Calu3 (cell line): ENCODE measurements around the gene SNX15. TPM values are rescaled to one million over a fixed set of nuclear protein-coding genes. Genes with fewer than 3 reads are reported as not detected.
A peak's percentile ranks its signal among the peaks of the same experiment; 100 is the strongest.
"Not testable (repeated sequence)": the region's sequence is repeated elsewhere in the genome, so short reads cannot be mapped to it uniquely, and the experiment has no call there.

ENCODE experiments used
- Bru-seq: library from RNA; stranded (reverse); fragments of 400-500 nt; gene quantifications from one replicate; lab custom pipeline; 2021; lab: Mats Ljungman, UMichigan
- BruChase-seq, 2 experiments: library from RNA; stranded (reverse); fragments of 400-500 nt; gene quantifications; one replicate each; lab custom pipeline; 2021; lab: Mats Ljungman, UMichigan
- BruUV-seq: library from RNA; stranded (reverse); fragments of 400-500 nt; replicated peaks from 2 replicates; lab custom pipeline; 2021; lab: Mats Ljungman, UMichigan
- CTCF ChIA-PET: fragments of 300-600 bp; sonication (Branson Sonifier 250); formaldehyde crosslinking; loops from one replicate; lab custom pipeline; 2022; ENCODE audit warnings: antibody characterized with exemption; lab: Charles Lee
- DNase-seq: peaks from one replicate; pipeline ENCODE4 v3.0.0; 2022
- H3K27ac Mint-ChIP-seq: one replicate; pipeline ENCODE4 v1.8.0; 2022; ENCODE audit warnings: mixed read lengths; ENCODE audit not compliant: unreplicated experiment
- H3K27me3 Mint-ChIP-seq: one replicate; pipeline ENCODE4 v1.8.0; 2022; ENCODE audit warnings: mixed read lengths; ENCODE audit not compliant: unreplicated experiment
- H3K36me3 Mint-ChIP-seq: one replicate; pipeline ENCODE4 v1.8.0; 2022; ENCODE audit warnings: mild to moderate bottlenecking, moderate library complexity, mixed read lengths; ENCODE audit not compliant: insufficient read depth, unreplicated experiment
- H3K4me1 Mint-ChIP-seq: one replicate; pipeline ENCODE4 v1.8.0; 2022; ENCODE audit warnings: mild to moderate bottlenecking, low read depth, mixed read lengths; ENCODE audit not compliant: unreplicated experiment
- H3K4me3 Mint-ChIP-seq: one replicate; pipeline ENCODE4 v1.8.0; 2022; ENCODE audit warnings: mild to moderate bottlenecking, low read depth, moderate library complexity, mixed read lengths; ENCODE audit not compliant: unreplicated experiment
- H3K9me3 Mint-ChIP-seq: one replicate; pipeline ENCODE4 v1.8.0; 2022; ENCODE audit warnings: low read depth, mixed read lengths; ENCODE audit not compliant: unreplicated experiment
- CTCF ChIP-seq: fragments of 200-600 bp; IDR thresholded peaks from one replicate; pipeline ENCODE4 v1.8.0; 2022; ENCODE audit warnings: antibody characterized with exemption; ENCODE audit not compliant: unreplicated experiment
- intact Hi-C: fragments of 100-400 bp; cut with micrococcal nuclease; formaldehyde crosslinking; loops from one replicate; pipeline ENCODE4 v1.10.0; 2022; ENCODE audit not compliant: unreplicated experiment
- long read RNA-seq: library from polyadenylated mRNA; stranded (forward); transcript quantifications from one replicate; pipeline ENCODE4 v2.0.0, GENCODE V29; 2022
- total RNA-seq: library from RNA; stranded (reverse); gene quantifications from 2 replicates; pipeline ENCODE4 v1.2.3, GENCODE V29; 2022

SNX15 gene
- total RNA-seq (22.1 and 25.7 TPM in 2 replicates), Bru-seq, nascent RNA (not detected), BruChase-seq, experiment 1, labeled RNA remaining after a 6-hour chase (not detected), BruChase-seq, experiment 2, labeled RNA remaining after a 2-hour chase (percentile 36 among the genes with signal in this experiment)
- long read RNA-seq, transcript SNX15-202 (8 exons, 1,939 nt) = major isoform, 41 of 50 reads
- long read RNA-seq, transcript SNX15-201 (7 exons, 771 nt) = minor isoform, 6 of 50 reads
- long read RNA-seq, partial matches to known transcripts = 0 of 50 reads
- long read RNA-seq, other reads (novel, unspliced or antisense) = 3 of 50 reads

- Mint-ChIP-seq H3K36me3 (peaks cover 12% of the 10 kb centered on the region), H3K4me1 (peaks cover 16% of the 10 kb centered on the region), H3K27me3 (no peaks in the 10 kb centered on the region), H3K27ac (peak within 1 kb of the TSS; percentile 5), H3K4me3 (peak within 1 kb of the TSS; percentile 62), H3K9me3 (no peaks in the 10 kb centered on the region)
- peak; percentile 93 for DNase-seq
- CTCF ChIA-PET = interaction anchor here (0.6 to 0.8 kb wide), 2 partner anchors 51 to 90 kb away, joined by 3 read pairs; partner anchors contain the start of gene ZNHIT2
- no TSS peak for BruUV-seq
- intact Hi-C loops = no loop called here
- peak; percentile 77 for TF ChIP-seq CTCF
Measured at GRCh38 chr11:65027213-65028067, at the start of gene SNX15. TSS of gene SNX15 (plus strand) at chr11:65027439. CDS start at chr11:65027538, 99 bp downstream.

- intact Hi-C loops = not testable (repeated sequence)
Measured at GRCh38 chr11:64983339-64983738, 43.9 kb upstream of the SNX15 start.

GRCh38 chr11:64987998-64988854 is 39.0 kb upstream of the SNX15 start:
- no peak for DNase-seq
- Mint-ChIP-seq H3K9me3 (no peaks in the 10 kb centered on the region), H3K36me3 (peaks cover 5% of the 10 kb centered on the region), H3K4me3 (no peak overlapping the region), H3K27ac (no peak overlapping the region), H3K27me3 (peaks cover 13% of the 10 kb centered on the region), H3K4me1 (peaks cover 12% of the 10 kb centered on the region)
- intact Hi-C loops = no loop called here
- TF ChIP-seq CTCF = no peak
- CTCF ChIA-PET = interaction anchor here (0.6 kb wide), 1 partner anchor 69 kb away, joined by 4 read pairs; no protein-coding TSS in a partner anchor
- no TSS peak for BruUV-seq

More at GRCh38 chr11:64983339-64983738, 43.9 kb upstream of the SNX15 start:
- DNase-seq, H3K4me1 Mint-ChIP-seq, H3K9me3 Mint-ChIP-seq, CTCF ChIA-PET, H3K27ac Mint-ChIP-seq, BruUV-seq, H3K36me3 Mint-ChIP-seq, H3K4me3 Mint-ChIP-seq: not testable (repeated sequence)
- peaks cover 55% of the 10 kb centered on the region for H3K27me3 Mint-ChIP-seq

GRCh38 chr11:64989416-64989815 is 37.8 kb upstream of the SNX15 start:
- H3K9me3 Mint-ChIP-seq = no peaks in the 10 kb centered on the region
- H3K36me3 Mint-ChIP-seq = peaks cover 5% of the 10 kb centered on the region
- no peak for DNase-seq
- BruUV-seq = no TSS peak
- intact Hi-C loops = no loop called here
- H3K27me3 Mint-ChIP-seq = peaks cover 9% of the 10 kb centered on the region
- TF ChIP-seq CTCF = no peak
- no peak overlapping the region for H3K4me3 Mint-ChIP-seq
- peaks cover 12% of the 10 kb centered on the region for H3K4me1 Mint-ChIP-seq
- H3K27ac Mint-ChIP-seq = no peak overlapping the region
- CTCF ChIA-PET = no interaction called here
